ENCODE data around the gene PRKCSH.

The PRKCSH gene

DNA sequence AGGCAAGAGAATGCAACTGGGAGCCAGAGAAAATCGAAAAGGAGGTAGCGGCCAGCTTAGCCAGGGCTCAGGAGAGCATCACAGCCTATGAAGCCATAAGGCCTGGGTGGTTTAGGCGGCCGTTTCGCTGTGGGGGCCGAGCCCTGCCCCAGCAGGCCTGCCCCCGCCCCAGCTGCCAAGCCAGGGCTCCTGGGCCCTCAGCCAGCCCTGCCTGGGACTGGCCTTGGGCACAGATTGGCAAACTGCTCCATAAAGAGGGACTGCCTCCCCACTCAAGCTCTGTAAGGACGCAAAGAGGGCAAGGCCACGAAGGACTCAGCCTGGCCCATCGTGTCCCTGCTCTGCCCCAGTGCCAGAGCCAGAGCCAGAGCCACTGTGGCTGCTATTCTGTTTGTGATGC is 60.0 kb downstream of the PRKCSH start:
- H3K4me3 ChIP-seq (ENCODE audit: low read depth, low read length): no peak overlapping the region
- TF ChIP-seq, protein P1, sequence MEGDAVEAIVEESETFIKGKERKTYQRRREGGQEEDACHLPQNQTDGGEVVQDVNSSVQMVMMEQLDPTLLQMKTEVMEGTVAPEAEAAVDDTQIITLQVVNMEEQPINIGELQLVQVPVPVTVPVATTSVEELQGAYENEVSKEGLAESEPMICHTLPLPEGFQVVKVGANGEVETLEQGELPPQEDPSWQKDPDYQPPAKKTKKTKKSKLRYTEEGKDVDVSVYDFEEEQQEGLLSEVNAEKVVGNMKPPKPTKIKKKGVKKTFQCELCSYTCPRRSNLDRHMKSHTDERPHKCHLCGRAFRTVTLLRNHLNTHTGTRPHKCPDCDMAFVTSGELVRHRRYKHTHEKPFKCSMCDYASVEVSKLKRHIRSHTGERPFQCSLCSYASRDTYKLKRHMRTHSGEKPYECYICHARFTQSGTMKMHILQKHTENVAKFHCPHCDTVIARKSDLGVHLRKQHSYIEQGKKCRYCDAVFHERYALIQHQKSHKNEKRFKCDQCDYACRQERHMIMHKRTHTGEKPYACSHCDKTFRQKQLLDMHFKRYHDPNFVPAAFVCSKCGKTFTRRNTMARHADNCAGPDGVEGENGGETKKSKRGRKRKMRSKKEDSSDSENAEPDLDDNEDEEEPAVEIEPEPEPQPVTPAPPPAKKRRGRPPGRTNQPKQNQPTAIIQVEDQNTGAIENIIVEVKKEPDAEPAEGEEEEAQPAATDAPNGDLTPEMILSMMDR (IDR thresholded peaks at IDR 0.05; ENCODE audit: low read depth, low read length): no peak

DNA sequence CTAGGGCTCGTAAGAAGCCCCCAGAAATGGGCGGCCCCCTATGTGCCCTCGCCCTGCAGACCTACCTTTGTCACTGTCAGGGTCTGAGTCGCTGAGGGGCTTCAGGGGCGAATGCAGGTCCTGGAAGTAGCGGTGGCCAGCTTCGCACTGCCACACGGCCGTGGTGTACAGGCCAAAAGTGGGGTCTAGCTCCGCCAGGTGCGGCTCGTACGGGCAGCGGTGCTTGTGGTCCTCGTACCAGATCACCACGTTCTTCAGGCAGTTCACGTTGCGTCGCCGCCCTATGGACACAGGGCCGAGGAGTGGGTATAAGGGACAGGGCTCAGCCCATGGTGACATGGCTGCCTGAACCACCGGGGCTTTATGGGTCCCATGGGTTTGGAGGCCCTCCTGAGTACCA is 60.5 kb downstream of the PRKCSH start:
- no peak overlapping the region for H3K4me3 ChIP-seq (ENCODE audit: low read depth, low read length)
- TF ChIP-seq, protein P1 (IDR thresholded peaks at IDR 0.05; ENCODE audit: low read depth, low read length): no peak

DNA sequence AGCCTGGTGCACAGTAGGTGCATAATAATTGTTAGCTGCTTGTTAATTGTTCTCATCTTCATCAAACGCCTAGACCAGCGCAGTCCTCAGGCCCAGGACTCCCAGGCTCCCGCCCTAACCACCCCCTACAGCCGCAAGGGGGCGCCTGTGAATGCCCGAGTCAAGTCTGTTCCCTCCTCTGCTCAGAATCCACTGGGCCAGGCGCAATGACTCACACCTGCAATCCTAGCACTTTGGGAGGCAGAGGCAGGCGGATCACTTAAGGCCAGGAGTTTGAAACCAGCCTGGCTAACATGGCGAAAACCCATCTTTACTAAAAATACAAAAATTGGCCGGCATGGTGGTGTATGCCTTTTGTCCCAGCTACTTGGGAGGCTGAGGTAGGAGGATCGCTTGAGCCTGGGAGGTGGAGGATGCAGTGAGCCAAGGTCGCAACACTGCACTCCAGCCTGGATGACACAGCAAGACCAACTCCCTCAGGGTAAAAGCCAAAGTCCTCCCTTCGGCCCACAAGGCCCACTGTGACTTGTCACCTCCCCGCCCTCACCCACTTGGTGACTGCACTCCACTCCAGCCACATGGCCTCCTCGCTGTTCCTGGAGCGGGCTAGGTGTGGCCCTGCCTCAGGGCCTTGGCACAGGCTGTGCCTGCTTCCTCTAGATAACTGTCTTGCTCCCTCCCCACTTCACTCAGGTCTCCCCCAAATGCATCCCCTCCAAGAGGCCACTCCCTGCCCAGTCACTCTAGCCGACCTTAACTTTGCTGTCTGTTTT is 61.1 kb downstream of the PRKCSH start:
- no peak overlapping the region for H3K4me3 ChIP-seq (ENCODE audit: low read depth, low read length)
- TF ChIP-seq, protein P1 (IDR thresholded peaks at IDR 0.05; ENCODE audit: low read depth, low read length): peak; percentile 75

DNA sequence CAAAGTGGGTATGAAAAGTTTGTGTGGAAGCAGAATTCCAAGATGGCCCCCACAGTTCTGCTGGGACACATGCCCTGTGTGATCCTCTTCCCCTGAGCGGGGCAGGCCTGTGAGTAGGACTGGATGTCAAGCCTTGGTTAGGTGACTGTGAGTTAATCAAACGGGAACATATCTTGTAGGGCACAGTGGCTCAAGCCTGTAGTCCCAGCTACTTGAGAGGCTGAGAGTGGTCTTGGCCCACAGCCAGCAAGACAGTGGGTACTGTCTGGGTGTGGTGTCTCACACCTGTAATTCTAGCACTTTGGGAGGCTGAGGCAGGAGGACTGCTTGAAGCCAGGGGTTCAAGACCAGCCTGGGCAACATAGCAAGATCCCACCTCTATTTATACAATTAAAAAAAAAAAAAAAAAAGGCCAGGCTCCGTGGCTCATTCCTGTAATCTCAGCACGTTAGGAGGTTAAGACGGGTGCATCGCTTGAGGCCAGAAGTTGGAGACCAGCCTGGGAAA is 63.8 kb downstream of the PRKCSH start:
- H3K4me3 ChIP-seq (ENCODE audit: low read depth, low read length): no peak overlapping the region
- TF ChIP-seq, protein P1 (IDR thresholded peaks at IDR 0.05; ENCODE audit: low read depth, low read length): no peak

DNA sequence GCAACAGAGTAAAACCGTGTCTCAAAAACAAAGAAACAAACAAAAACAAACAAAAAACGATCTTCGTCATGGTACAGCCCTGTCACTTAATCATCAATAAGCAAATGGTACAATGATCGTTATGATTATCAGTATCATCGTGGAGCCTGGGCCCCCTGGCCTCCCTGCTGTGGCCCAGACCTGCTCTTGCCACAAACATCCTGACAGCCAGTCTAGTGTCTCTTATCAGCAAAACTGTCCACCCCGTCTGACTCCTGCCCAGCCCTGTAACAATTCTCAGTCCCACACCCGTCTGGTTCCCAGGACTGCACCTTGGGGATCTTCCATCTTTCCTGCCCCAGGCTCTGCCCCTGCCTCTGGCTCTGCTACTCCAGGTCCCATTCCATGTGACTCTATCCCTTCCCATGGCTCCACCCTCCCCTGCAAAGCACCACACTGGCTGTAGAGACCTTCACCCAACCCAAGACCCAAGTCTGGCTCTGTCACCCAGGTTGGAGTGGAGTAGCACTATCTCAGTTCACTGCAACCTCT is 64.5 kb downstream of the PRKCSH start:
- no peak overlapping the region for H3K4me3 ChIP-seq (ENCODE audit: low read depth, low read length)
- TF ChIP-seq, protein P1 (IDR thresholded peaks at IDR 0.05; ENCODE audit: low read depth, low read length): no peak

All from WI38 (cell line).